AG04450 (cell line): ENCODE results near the gene KDM2B. TPM values are rescaled to one million over a fixed set of nuclear protein-coding genes. Genes with fewer than 3 reads are reported as not detected.
"Not testable (repeated sequence)": the region's sequence is repeated elsewhere in the genome, so short reads cannot be mapped to it uniquely, and the experiment has no call there.

Experiments used
- CTCF ChIA-PET: fragments of 300-600, 350-600 bp; formaldehyde crosslinking; extraction: SDS; loops from one replicate; lab custom pipeline; 2022; ENCODE audit warnings: antibody characterized with exemption, inconsistent platforms; lab: Charles Lee
- POLR2A ChIA-PET: fragments of 350-600 bp; formaldehyde crosslinking; extraction: SDS; loops from one replicate; lab custom pipeline; 2021; ENCODE audit warnings: antibody characterized with exemption, inconsistent platforms; lab: Yijun Ruan, JAX
- DNase-seq: peaks from one replicate; pipeline ENCODE4 v3.0.0-alpha.2; 2011; ENCODE audit warnings: low read depth, low spot score
- H3K27ac ChIP-seq: one replicate; pipeline ENCODE4 v1.5.1; 2012; ENCODE audit warnings: low read depth, low read length, control low read depth
- H3K27me3 ChIP-seq: one replicate; pipeline ENCODE4 v1.6.0; 2012; ENCODE audit warnings: low read length; ENCODE audit not compliant: control insufficient read depth, insufficient read depth
- H3K4me3 ChIP-seq: 2 replicates; pipeline ENCODE4 v1.5.1; 2011; ENCODE audit warnings: mild to moderate bottlenecking, low read depth, low read length, control low read depth
- H3K9me3 ChIP-seq: 2 replicates; pipeline ENCODE4 v1.5.1; 2012; ENCODE audit warnings: low read length; ENCODE audit not compliant: control insufficient read depth, insufficient read depth
- polyA plus RNA-seq: library from polyadenylated mRNA; depleted of rRNA; stranded (reverse); fragments of >200 nt; gene quantifications from 2 replicates; pipeline ENCODE4 v1.2.3, GENCODE V29; 2011
- TF ChIP-seq, protein P1 (sequence below): IDR thresholded peaks from 2 replicates; pipeline ENCODE4 v1.5.1; 2011; ENCODE audit warnings: low read depth, low read length, control low read depth, inconsistent platforms

The KDM2B gene
- polyA plus RNA-seq, 1 experiment, result 12.9 TPM

GRCh38 chr12:121484967-121485366 lies 95.9 kb downstream of the KDM2B start:
- H3K27me3 ChIP-seq, result no peaks in the 10 kb centered on the region
- no peak overlapping the region for H3K4me3 ChIP-seq
- no peak overlapping the region for H3K27ac ChIP-seq
- POLR2A ChIA-PET, result no interaction called here
- DNase-seq, result no peak
- H3K9me3 ChIP-seq, result no peaks in the 10 kb centered on the region
- TF ChIP-seq, protein P1, sequence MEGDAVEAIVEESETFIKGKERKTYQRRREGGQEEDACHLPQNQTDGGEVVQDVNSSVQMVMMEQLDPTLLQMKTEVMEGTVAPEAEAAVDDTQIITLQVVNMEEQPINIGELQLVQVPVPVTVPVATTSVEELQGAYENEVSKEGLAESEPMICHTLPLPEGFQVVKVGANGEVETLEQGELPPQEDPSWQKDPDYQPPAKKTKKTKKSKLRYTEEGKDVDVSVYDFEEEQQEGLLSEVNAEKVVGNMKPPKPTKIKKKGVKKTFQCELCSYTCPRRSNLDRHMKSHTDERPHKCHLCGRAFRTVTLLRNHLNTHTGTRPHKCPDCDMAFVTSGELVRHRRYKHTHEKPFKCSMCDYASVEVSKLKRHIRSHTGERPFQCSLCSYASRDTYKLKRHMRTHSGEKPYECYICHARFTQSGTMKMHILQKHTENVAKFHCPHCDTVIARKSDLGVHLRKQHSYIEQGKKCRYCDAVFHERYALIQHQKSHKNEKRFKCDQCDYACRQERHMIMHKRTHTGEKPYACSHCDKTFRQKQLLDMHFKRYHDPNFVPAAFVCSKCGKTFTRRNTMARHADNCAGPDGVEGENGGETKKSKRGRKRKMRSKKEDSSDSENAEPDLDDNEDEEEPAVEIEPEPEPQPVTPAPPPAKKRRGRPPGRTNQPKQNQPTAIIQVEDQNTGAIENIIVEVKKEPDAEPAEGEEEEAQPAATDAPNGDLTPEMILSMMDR, result no peak
- CTCF ChIA-PET, result no interaction called here

DNA sequence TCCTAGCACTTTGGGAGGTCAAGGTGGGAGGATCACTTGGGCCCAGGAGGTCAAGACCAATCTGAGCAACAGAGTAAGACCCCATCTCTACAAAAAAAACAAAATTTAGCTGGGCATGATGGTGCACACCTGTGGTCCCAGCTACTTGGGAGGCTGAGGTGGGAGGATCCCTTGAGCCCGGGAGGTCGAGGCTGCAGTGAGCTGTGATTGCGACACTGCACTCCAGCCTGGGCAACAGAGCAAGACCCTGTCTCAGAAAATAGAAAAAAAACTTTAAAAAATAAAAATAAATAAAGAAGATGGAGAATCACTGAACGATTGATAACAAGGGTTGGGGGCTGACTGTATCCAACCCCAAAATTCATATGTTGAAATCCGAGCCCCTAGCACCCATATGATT lies 96.3 kb downstream of the KDM2B start:
- CTCF ChIA-PET, POLR2A ChIA-PET, H3K27me3 ChIP-seq, H3K27ac ChIP-seq, DNase-seq, H3K4me3 ChIP-seq, H3K9me3 ChIP-seq: not testable (repeated sequence)

GRCh38 chr12:121483949-121484348 lies 96.9 kb downstream of the KDM2B start:
- H3K27ac ChIP-seq, result no peak overlapping the region
- ChIA-PET POLR2A (no interaction called here), CTCF (no interaction called here)
- no peak overlapping the region for H3K4me3 ChIP-seq
- DNase-seq, result no peak
- TF ChIP-seq, protein P1, result no peak
- H3K9me3 ChIP-seq, result no peaks in the 10 kb centered on the region
- H3K27me3 ChIP-seq, result no peaks in the 10 kb centered on the region

GRCh38 chr12:121476477-121476876 lies 104.3 kb downstream of the KDM2B start:
- DNase-seq, result no peak
- Histone ChIP-seq H3K27me3 (no peaks in the 10 kb centered on the region), H3K9me3 (no peaks in the 10 kb centered on the region), H3K4me3 (no peak overlapping the region), H3K27ac (no peak overlapping the region)
- TF ChIP-seq, protein P1, result no peak
- POLR2A ChIA-PET, result no interaction called here
- CTCF ChIA-PET, result interaction anchor here (1.1 kb wide), 1 partner anchor 34 kb away, joined by 5 read pairs; no protein-coding TSS in a partner anchor

- CTCF ChIA-PET, result no interaction called here
- POLR2A ChIA-PET, result no interaction called here
Observed at GRCh38 chr12:121475279-121475678, 105.5 kb downstream of the KDM2B start.

More at GRCh38 chr12:121475279-121475678, 105.5 kb downstream of the KDM2B start:
- Histone ChIP-seq H3K9me3 (no peaks in the 10 kb centered on the region), H3K27ac (no peak overlapping the region), H3K4me3 (no peak overlapping the region), H3K27me3 (no peaks in the 10 kb centered on the region)
- DNase-seq, result no peak
- TF ChIP-seq, protein P1, result no peak
